ENCODE measurements around the gene NR1H3.

DNA sequence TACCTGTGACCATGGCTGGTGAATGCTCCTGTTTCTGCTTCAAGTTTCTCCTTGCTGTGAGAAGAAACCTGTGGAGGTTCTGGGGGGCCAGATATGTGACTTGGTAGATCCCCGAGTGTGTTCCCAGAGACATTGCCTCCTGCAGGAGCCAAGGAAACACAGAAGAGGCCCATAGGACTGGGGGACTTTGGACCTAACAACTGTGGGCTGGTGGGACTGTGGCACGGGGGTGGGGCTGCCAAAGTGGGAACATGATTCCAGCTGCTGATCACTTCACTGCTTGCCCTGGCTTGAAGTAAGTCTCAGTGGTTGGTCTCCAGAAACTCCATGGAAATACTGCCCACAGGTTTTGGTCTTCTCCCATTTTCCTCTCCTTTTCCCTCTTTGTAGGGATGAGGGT lies 4.1 kb upstream of the NR1H3 start:
- TF ChIP-seq CTCF (IDR thresholded peaks at IDR 0.05) (no peak), POLR2A (IDR thresholded peaks at IDR 0.05) (no peak)

All from Peyer's patch (tissue), 4 donors.